HepG2 (cell line): Measurements from ENCODE around the gene PREX1. TPM values are rescaled to one million over a fixed set of nuclear protein-coding genes. Genes with fewer than 3 reads are reported as not detected.
"Not testable (repeated sequence)": the region's sequence is repeated elsewhere in the genome, so short reads cannot be mapped to it uniquely, and the experiment has no call there.

ENCODE experiments used
- ATAC-seq: fragments of 200-7000 bp; cut with Tn5 transposase; 3 replicates; pipeline ENCODE4 v1.9.1; 2020; ENCODE audit warnings: mild to moderate bottlenecking, moderate library complexity
- BruUV-seq: library from RNA; stranded (reverse); fragments of 400-500 nt; replicated peaks from 2 replicates; lab custom pipeline; 2021; lab: Mats Ljungman, UMichigan
- CTCF ChIA-PET: fragments of 300-600 bp; formaldehyde crosslinking; extraction: SDS; loops from one replicate; lab custom pipeline; 2021; ENCODE audit warnings: low total read pairs, inconsistent platforms, low intra/inter-chr PET ratio; lab: Yijun Ruan, JAX
- POLR2A ChIA-PET: fragments of 350-600 bp; sonication (Branson Sonifier 250); formaldehyde crosslinking; loops from one replicate; lab custom pipeline; 2020; ENCODE audit warnings: antibody characterized with exemption, inconsistent platforms; lab: Yijun Ruan, JAX
- DNase-seq: peaks from one replicate; pipeline ENCODE4 v3.0.0-alpha.2; 2015; ENCODE audit warnings: low spot score
- FAIRE-seq: peaks from 3 replicates; lab custom pipeline; 2011; peaks lifted over from hg19 to GRCh38; lab: Jason Lieb, UNC
- H2AFZ ChIP-seq: one replicate; pipeline ENCODE4 v1.6.1; 2011; ENCODE audit warnings: low read length, inconsistent platforms
- H3K27ac ChIP-seq: fragments of 300-600 bp; 3 replicates; pipeline ENCODE4 v1.8.0; 2011; ENCODE audit warnings: mixed run types, mild to moderate bottlenecking, mixed read lengths, low read length, inconsistent platforms; ENCODE audit not compliant: insufficient read depth; ENCODE audit errors: extremely low read length
- H3K27me3 ChIP-seq, 2 experiments: fragments of 200-600 bp in 1 of 2; 2 replicates in 1 of 2; 3 replicates in 1 of 2; pipeline versions ENCODE4 v1.6.0 to v1.8.0; 2011; ENCODE audit warnings: low read length in 2 of 2, mild to moderate bottlenecking in 2 of 2, moderate library complexity in 2 of 2, inconsistent platforms in 1 of 2; ENCODE audit not compliant: insufficient read depth in 2 of 2, control insufficient read depth in 1 of 2
- H3K36me3 ChIP-seq, 2 experiments: fragments of 200-600 bp in 1 of 2; replicated peaks in 1 of 2; 2 replicates in 1 of 2; 3 replicates in 1 of 2; pipeline versions ENCODE4 v1.5.1 to v1.8.0; 2011; ENCODE audit warnings: low read length in 2 of 2, inconsistent platforms in 1 of 2; ENCODE audit not compliant: insufficient read depth in 2 of 2, control insufficient read depth in 1 of 2
- H3K4me1 ChIP-seq: 2 replicates; pipeline ENCODE4 v1.5.1; 2012; ENCODE audit warnings: low read length, inconsistent platforms; ENCODE audit not compliant: insufficient read depth
- H3K4me2 ChIP-seq: 2 replicates; pipeline ENCODE4 v1.6.0; 2011; ENCODE audit warnings: low read depth, low read length, inconsistent platforms
- H3K4me3 ChIP-seq, 3 experiments: fragments of 200-600 bp in 1 of 3; sonication (generic), shearing (Covaris generic) in 1 of 3; replicated peaks in 1 of 3; 2 replicates each; pipeline ENCODE4 v1.5.1; 2011 to 2016; ENCODE audit warnings: low read length in 3 of 3, inconsistent platforms in 2 of 3, low read depth in 2 of 3, mild to moderate bottlenecking in 2 of 3, control low read depth in 1 of 3, mixed read lengths in 1 of 3; ENCODE audit not compliant: insufficient read depth in 1 of 3
- H3K79me2 ChIP-seq: one replicate; pipeline ENCODE4 v1.6.1; 2011; ENCODE audit warnings: low read length, inconsistent platforms; ENCODE audit not compliant: insufficient read depth
- H3K9ac ChIP-seq: 2 replicates; pipeline ENCODE4 v1.6.0; 2011; ENCODE audit warnings: mild to moderate bottlenecking, low read depth, low read length, inconsistent platforms; ENCODE audit not compliant: insufficient read depth
- H3K9me3 ChIP-seq: 2 replicates; pipeline ENCODE4 v1.5.1; 2012; ENCODE audit warnings: mild to moderate bottlenecking, low read length
- H4K20me1 ChIP-seq: 2 replicates; pipeline ENCODE4 v1.6.0; 2011; ENCODE audit warnings: inconsistent platforms, mild to moderate bottlenecking, low read length, moderate library complexity; ENCODE audit not compliant: insufficient read depth
- AKAP8 ChIP-seq: sonication (generic); formaldehyde crosslinking; IDR thresholded peaks from 2 replicates; pipeline ENCODE4 v1.5.1; 2020; ENCODE audit warnings: mild to moderate bottlenecking, missing genetic modification reagents
- FOSL1 ChIP-seq: sonication (generic); formaldehyde crosslinking; IDR thresholded peaks from 2 replicates; pipeline ENCODE4 v1.9.0; 2021; ENCODE audit warnings: missing genetic modification reagents, borderline replicate concordance
- HMG20A ChIP-seq: IDR thresholded peaks from 2 replicates; pipeline ENCODE4 v1.6.1; 2016; ENCODE audit warnings: borderline replicate concordance
- NCOR1 ChIP-seq: fragments of 200-600 bp; sonication (generic); IDR thresholded peaks from 2 replicates; pipeline ENCODE4 v1.7.0; 2017; ENCODE audit warnings: antibody characterized with exemption, low read length, borderline replicate concordance
- NFYB ChIP-seq: sonication (generic); formaldehyde crosslinking; IDR thresholded peaks from 2 replicates; pipeline ENCODE4 v1.4.0; 2020; ENCODE audit warnings: missing genetic modification reagents
- PHF21A ChIP-seq: sonication (generic); formaldehyde crosslinking; IDR thresholded peaks from 2 replicates; pipeline ENCODE4 v1.5.0; 2020; ENCODE audit warnings: mild to moderate bottlenecking, missing genetic modification reagents
- RFXANK ChIP-seq: IDR thresholded peaks from 2 replicates; pipeline ENCODE4 v1.6.1; 2016
- ZFP37 ChIP-seq: sonication (generic); formaldehyde crosslinking; IDR thresholded peaks from 2 replicates; pipeline ENCODE4 v1.4.0; 2020; ENCODE audit warnings: missing genetic modification reagents, borderline replicate concordance
- ZNF232 ChIP-seq: sonication (generic); formaldehyde crosslinking; IDR thresholded peaks from 2 replicates; pipeline ENCODE4 v1.4.0; 2020; ENCODE audit warnings: missing genetic modification reagents, borderline replicate concordance
- ZNF264 ChIP-seq: sonication (generic); formaldehyde crosslinking; IDR thresholded peaks from 2 replicates; pipeline ENCODE4 v1.4.0; 2020; ENCODE audit warnings: missing genetic modification reagents
- ZNF547 ChIP-seq: sonication (generic); formaldehyde crosslinking; IDR thresholded peaks from 2 replicates; pipeline ENCODE4 v1.5.1; 2020; ENCODE audit warnings: mild to moderate bottlenecking, missing genetic modification reagents
- ZNF556 ChIP-seq: sonication (generic); formaldehyde crosslinking; IDR thresholded peaks from 2 replicates; pipeline ENCODE4 v1.4.0; 2020; ENCODE audit warnings: mild to moderate bottlenecking, missing genetic modification reagents, borderline replicate concordance
- ZNF639 ChIP-seq: conservative IDR thresholded peaks from 2 replicates; pipeline ENCODE4 v1.6.1; 2018; ENCODE audit warnings: missing genetic modification reagents
- ZNF709 ChIP-seq: sonication (generic); formaldehyde crosslinking; IDR thresholded peaks from 2 replicates; pipeline ENCODE4 v1.5.0; 2020; ENCODE audit warnings: mild to moderate bottlenecking, missing genetic modification reagents
- ZNF839 ChIP-seq: sonication (generic); formaldehyde crosslinking; IDR thresholded peaks from 2 replicates; pipeline ENCODE4 v1.4.0; 2020; ENCODE audit warnings: missing genetic modification reagents, mild to moderate bottlenecking, borderline replicate concordance
- WGBS: methylation state at CpG from one replicate; pipeline ENCODE4 v1.1.6; 2017; ENCODE audit warnings: low lambda C conversion rate; 5-methylcytosine and 5-hydroxymethylcytosine counted together
- in situ Hi-C: cut with HindIII; loops from 2 replicates; pipeline ENCODE4 v1.10.0; 2017; ENCODE audit warnings: low pct_unique_long_range_greater_than_20kb; ENCODE audit not compliant: extremely low pct_ligation_motif_present
- intact Hi-C: fragments of 100-400 bp; cut with micrococcal nuclease; formaldehyde crosslinking; loops from one replicate; pipeline ENCODE4 v1.10.0; 2022; ENCODE audit not compliant: unreplicated experiment
- polyA plus RNA-seq, 8 experiments: library from polyadenylated mRNA; depleted of rRNA in 3 of 8; stranded (reverse) in 7 of 8; unstranded in 1 of 8; fragments of >200 nt; fragmentation: Illumina TruSeq in 4 of 8; extraction: Trizol in 4 of 8; gene quantifications; 2 replicates each; pipeline versions ENCODE4 v1.2.1 to v1.2.3, GENCODE V29; 2011 to 2016; ENCODE audit warnings: low read depth in 4 of 8, missing spikeins in 1 of 8, mixed read lengths in 1 of 8; ENCODE audit not compliant: insufficient read depth in 1 of 8
- total RNA-seq, 5 experiments: library from RNA; depleted of rRNA; stranded (reverse); fragments of >200 nt; fragmentation: Illumina TruSeq; extraction: Trizol; gene quantifications; 2 replicates each; pipeline ENCODE4 v1.2.3, GENCODE V29; 2016; ENCODE audit warnings: low read depth in 1 of 5

PREX1 gene
- total and polyA plus RNA-seq, 2 of the 13 experiments (the other 11 are each of a cell fraction or from before 2014, with no cell fraction given): 0.02 to 0.04 TPM

GRCh38 chr20:48826883-48827771, 672 bp downstream of the PREX1 start (continued):
- TF ChIP-seq FOSL1 (CRISPR knock-in tag) (no peak), HMG20A (CRISPR knock-in tag) (no peak)
- TF ChIP-seq, all 625 proteins: peak for 5

- WGBS: 37% methylated on average over 17 of the region's 17 CpGs
- POLR2A ChIA-PET, intact Hi-C loops, FAIRE-seq, CTCF ChIA-PET, H3K27ac ChIP-seq, H2AFZ ChIP-seq, H3K4me1 ChIP-seq, BruUV-seq, H4K20me1 ChIP-seq, H3K79me2 ChIP-seq, H3K4me2 ChIP-seq, H3K9me3 ChIP-seq, H3K9ac ChIP-seq, H3K4me3 ChIP-seq, ATAC-seq, DNase-seq, in situ Hi-C loops, H3K36me3 ChIP-seq: not testable (repeated sequence)
- H3K27me3 ChIP-seq: peaks cover 29 to 90% of the 10 kb centered on the region in 2 experiments
Observed at GRCh38 chr20:48826480-48826879, 1.3 kb downstream of the PREX1 start.

- POLR2A ChIA-PET: no interaction called here
- TF ChIP-seq ZNF556 (CRISPR knock-in tag) (no peak), NCOR1 (no peak), PHF21A (CRISPR knock-in tag) (no peak), ZFP37 (CRISPR knock-in tag) (no peak), AKAP8 (no peak), NFYB (CRISPR knock-in tag) (no peak), RFXANK (CRISPR knock-in tag) (no peak), ZNF839 (CRISPR knock-in tag) (no peak), ZNF547 (CRISPR knock-in tag) (no peak), ZNF709 (CRISPR knock-in tag) (no peak), ZNF232 (CRISPR knock-in tag) (no peak), ZNF264 (CRISPR knock-in tag) (no peak), ZNF639 (no peak)
Observed at GRCh38 chr20:48826069-48826468, 1.7 kb downstream of the PREX1 start.

More at GRCh38 chr20:48826069-48826468, 1.7 kb downstream of the PREX1 start:
- no TSS peak for BruUV-seq
- no peaks in the 10 kb centered on the region for H3K79me2 ChIP-seq
- H3K9me3 ChIP-seq: no peaks in the 10 kb centered on the region
- no peak overlapping the region for H3K9ac ChIP-seq
- H3K27ac ChIP-seq: no peak overlapping the region
- no peaks in the 10 kb centered on the region for H3K36me3 ChIP-seq
- ATAC-seq (no peak), FAIRE-seq (no peak), DNase-seq (no peak)
- WGBS: 65% methylated on average over 2 of the region's 2 CpGs
- H3K4me1 ChIP-seq: no peaks in the 10 kb centered on the region
- in situ Hi-C loops: no loop called here
- intact Hi-C loops: no loop called here
- peaks cover 3% of the 10 kb centered on the region; the same call in 1 of the 2 replicates for H4K20me1 ChIP-seq
- H3K4me3 ChIP-seq: no peak overlapping the region
- peaks cover 29 to 93% of the 10 kb centered on the region in 2 experiments for H3K27me3 ChIP-seq
- CTCF ChIA-PET: no interaction called here
- H3K4me2 ChIP-seq: no peak overlapping the region
- H2AFZ ChIP-seq: no peak overlapping the region
